K562 (cell line): ENCODE data around the gene SS18L1. TPM values are rescaled to one million over a fixed set of nuclear protein-coding genes. Genes with fewer than 3 reads are reported as not detected.
A peak's percentile ranks its signal among the peaks of the same experiment; 100 is the strongest.

Experiments used
- ATAC-seq: fragments of 200-7000 bp; cut with Tn5 transposase; 3 replicates; pipeline ENCODE4 v1.9.1; 2020; ENCODE audit warnings: moderate library complexity
- BruUV-seq: library from RNA; stranded (reverse); fragments of 400-500 nt; replicated peaks from 2 replicates; lab custom pipeline; 2021; lab: Mats Ljungman, UMichigan
- CTCF ChIA-PET: fragments of 300-600 bp; formaldehyde crosslinking; extraction: SDS; loops from one replicate; lab custom pipeline; 2021; ENCODE audit warnings: low intra/inter-chr PET ratio; lab: Yijun Ruan, JAX
- POLR2A ChIA-PET: fragments of 300-600, 350-650 bp; sonication (Branson Sonifier 250); formaldehyde crosslinking; extraction: SDS; loops from one replicate; lab custom pipeline; 2021; ENCODE audit warnings: antibody characterized with exemption, inconsistent platforms; lab: Yijun Ruan, JAX
- DNase-seq, 4 experiments: peaks; one replicate each; pipeline versions ENCODE4 v3.0.0 to v3.0.0-alpha.2; 2011 to 2018; ENCODE audit warnings: low spot score in 3 of 4, mixed read lengths in 3 of 4; ENCODE audit errors: extremely low read depth in 1 of 4
- FAIRE-seq: peaks from 2 replicates; lab custom pipeline; 2011; peaks lifted over from hg19 to GRCh38; lab: Jason Lieb, UNC
- H2AFZ ChIP-seq: 2 replicates; pipeline ENCODE4 v1.6.0; 2011; ENCODE audit warnings: low read depth, low read length, control low read depth, inconsistent platforms
- H3K27ac ChIP-seq: fragments of 200-600 bp; 3 replicates; pipeline ENCODE4 v1.8.0; 2011; ENCODE audit warnings: low read depth, mild to moderate bottlenecking, control low read depth, inconsistent platforms, low read length, moderate library complexity, mixed read lengths; ENCODE audit errors: extremely low read depth
- H3K27me3 ChIP-seq, 2 experiments: fragments of 300-600 bp in 1 of 2; 2 replicates in 1 of 2; 3 replicates in 1 of 2; pipeline versions ENCODE4 v1.6.0 to v1.8.0; 2011; ENCODE audit warnings: inconsistent platforms in 2 of 2, low read length in 2 of 2, mild to moderate bottlenecking in 1 of 2, mixed read lengths in 1 of 2, moderate library complexity in 1 of 2; ENCODE audit not compliant: control insufficient read depth in 2 of 2, insufficient read depth in 2 of 2
- H3K36me3 ChIP-seq: fragments of 300-600 bp; 3 replicates; pipeline ENCODE4 v1.8.0; 2011; ENCODE audit warnings: mild to moderate bottlenecking, low read length, inconsistent platforms; ENCODE audit not compliant: control insufficient read depth, insufficient read depth
- H3K4me1 ChIP-seq, 2 experiments: fragments of 200-600 bp in 1 of 2; replicated peaks in 1 of 2; 2 replicates in 1 of 2; 3 replicates in 1 of 2; pipeline versions ENCODE4 v1.5.1 to v1.8.0; 2011; ENCODE audit warnings: inconsistent platforms in 2 of 2, low read length in 2 of 2, mild to moderate bottlenecking in 1 of 2, mixed read lengths in 1 of 2, moderate library complexity in 1 of 2; ENCODE audit not compliant: control insufficient read depth in 2 of 2, insufficient read depth in 2 of 2
- H3K4me2 ChIP-seq: 2 replicates; pipeline ENCODE4 v1.6.1; 2011; ENCODE audit warnings: low read length, control low read depth, inconsistent platforms, mixed read lengths; ENCODE audit not compliant: insufficient read depth
- H3K4me3 ChIP-seq: fragments of 200-600 bp; sonication (generic), shearing (Covaris generic); 2 replicates; pipeline ENCODE4 v1.5.1; 2016; ENCODE audit warnings: control low read depth, inconsistent platforms
- H3K79me2 ChIP-seq: fragments of 200-600 bp; 3 replicates; pipeline ENCODE4 v1.8.0; 2011; ENCODE audit warnings: low read length, inconsistent platforms; ENCODE audit not compliant: control insufficient read depth, insufficient read depth
- H3K9ac ChIP-seq, 2 experiments: 2 replicates each; pipeline versions ENCODE4 v1.6.0 to v1.6.1; 2011; ENCODE audit warnings: low read depth in 2 of 2, low read length in 2 of 2, control low read depth in 1 of 2, inconsistent platforms in 1 of 2, mild to moderate bottlenecking in 1 of 2, mixed read lengths in 1 of 2; ENCODE audit not compliant: insufficient read depth in 1 of 2
- H3K9me1 ChIP-seq: one replicate; pipeline ENCODE4 v1.6.0; 2011; ENCODE audit warnings: inconsistent platforms, mild to moderate bottlenecking, low read length, moderate library complexity; ENCODE audit not compliant: control insufficient read depth, insufficient read depth
- H3K9me3 ChIP-seq: replicated peaks from 2 replicates; pipeline ENCODE4 v1.5.1; 2011; ENCODE audit warnings: low read depth, low read length, inconsistent platforms; ENCODE audit not compliant: control insufficient read depth, insufficient read depth
- H4K20me1 ChIP-seq: replicated peaks from 2 replicates; pipeline ENCODE4 v1.6.1; 2011; ENCODE audit warnings: low read length, inconsistent platforms, mixed read lengths; ENCODE audit not compliant: control insufficient read depth, insufficient read depth
- ATF6 ChIP-seq: sonication (generic); formaldehyde crosslinking; IDR thresholded peaks from 2 replicates; pipeline ENCODE4 v1.4.0; 2020; ENCODE audit warnings: mild to moderate bottlenecking, missing genetic modification reagents
- CGGBP1 ChIP-seq: fragments of 250-450 bp; sonication (Bioruptor Pico); IDR thresholded peaks from 2 replicates; pipeline ENCODE4 v1.9.0; 2021; ENCODE audit warnings: mild to moderate bottlenecking
- GABPA ChIP-seq: fragments of 200-800 bp; sonication (Bioruptor generic); conservative IDR thresholded peaks from 2 replicates; pipeline ENCODE4 v1.6.1; 2016; ENCODE audit warnings: low read depth, missing genetic modification characterization, missing compliant biosample characterization
- GTF2A2 ChIP-seq: IDR thresholded peaks from 2 replicates; pipeline ENCODE4 v1.6.1; 2016; ENCODE audit warnings: mild to moderate bottlenecking, missing genetic modification characterization, missing compliant biosample characterization
- POLR2G ChIP-seq: fragments of 200-400 bp; formaldehyde crosslinking; IDR thresholded peaks from 2 replicates; pipeline ENCODE4 v1.6.1; 2017; ENCODE audit warnings: low read depth, mild to moderate bottlenecking, antibody characterized with exemption, low read length, moderate library complexity
- ZNF395 ChIP-seq: fragments of 200-800 bp; sonication (Bioruptor generic); IDR thresholded peaks from 2 replicates; pipeline ENCODE4 v1.6.1; 2017; ENCODE audit warnings: missing genetic modification characterization, missing compliant biosample characterization
- ZNF518B ChIP-seq: fragments of 250-450 bp; sonication (Bioruptor Pico); IDR thresholded peaks from 2 replicates; pipeline ENCODE4 v1.5.0; 2021; ENCODE audit warnings: mild to moderate bottlenecking, moderate library complexity
- whole genome bisulfite sequencing: fragments of 100-300 bp; shearing (Covaris generic); methylation state at CpG from one replicate; pipeline ENCODE4 v1.1.6; 2016; ENCODE audit warnings: low coverage, mixed read lengths; ENCODE audit not compliant: insufficient coverage; ENCODE audit errors: missing lambda C conversion rate; 5-methylcytosine and 5-hydroxymethylcytosine counted together
- in situ Hi-C: fragments of 300-500 bp; cut with MboI; formaldehyde crosslinking; loops from 4 replicates; pipeline ENCODE4 v1.15.0; 2018; ENCODE audit warnings: inconsistent platforms, mixed read lengths
- intact Hi-C: fragments of 100-400 bp; cut with micrococcal nuclease; formaldehyde crosslinking; loops from 2 replicates; pipeline ENCODE4 v1.14.2; 2022
- polyA plus RNA-seq, 8 experiments: library from polyadenylated mRNA; depleted of rRNA in 4 of 8; stranded (reverse) in 5 of 8; unstranded in 3 of 8; fragments of >200 nt; fragmentation: Nextera tagmentation in 2 of 8; fragmentation: Illumina TruSeq in 1 of 8; extraction: Ambion mirVana in 2 of 8; extraction: Trizol in 1 of 8; gene quantifications; 2 replicates each; pipeline versions ENCODE4 v1.2.1 to v1.2.3, GENCODE V29; 2011 to 2014; ENCODE audit warnings: inconsistent platforms in 1 of 8, missing spikeins in 1 of 8
- total RNA-seq, 7 experiments: library from RNA; depleted of rRNA in 6 of 7; stranded (reverse); fragments of >200 nt in 6 of 7; fragmentation: Illumina TruSeq in 2 of 7; extraction: Trizol in 2 of 7; gene quantifications; 2 replicates each; pipeline versions ENCODE4 v1.2.1 to v1.2.3, GENCODE V29; 2011 to 2021; ENCODE audit warnings: low replicate concordance in 1 of 7

Gene SS18L1
- total and polyA plus RNA-seq, 9 of the 15 experiments (the other 6 are each of a cell fraction or from before 2014, with no cell fraction given), result 2.7 to 28.3 (median 15.1) TPM

GRCh38 chr20:62210496-62210855 is 66.9 kb downstream of the SS18L1 start:
- Histone ChIP-seq H2AFZ (no peak overlapping the region), H4K20me1 (peaks cover 30% of the 10 kb centered on the region), H3K4me2 (no peak overlapping the region), H3K27me3 (peaks cover 8 to 43% of the 10 kb centered on the region in 2 experiments; a peak in 4 of 5 replicates), H3K36me3 (no peaks in the 10 kb centered on the region), H3K27ac (no peak overlapping the region), H3K9me3 (no peaks in the 10 kb centered on the region), H3K79me2 (no peaks in the 10 kb centered on the region), H3K4me1 (peaks cover 4 to 54% of the 10 kb centered on the region in 2 experiments; a peak in 3 of 5 replicates), H3K4me3 (no peak overlapping the region), H3K9me1 (peaks cover 3% of the 10 kb centered on the region), H3K9ac (0 out of 4 replicates have a peak overlapping the region, but pooled peaks of 1 of the 2 experiments have one; percentile 45)
- no peak for FAIRE-seq
- TF ChIP-seq POLR2G (peak; percentile 49), GABPA (tag) (no peak)
- CTCF ChIA-PET, result no interaction called here
- in situ Hi-C loops, result no loop called here
- 19% methylated on average over 20 of the region's 21 CpGs for WGBS
- intact Hi-C loops, result no loop called here
- DNase-seq, result no peak
- no peak for ATAC-seq
- POLR2A ChIA-PET, result no interaction called here
- BruUV-seq, result no TSS peak

GRCh38 chr20:62211216-62211615 is 67.6 kb downstream of the SS18L1 start:
- in situ Hi-C loops (no loop called here), intact Hi-C loops (no loop called here)
- Histone ChIP-seq H3K4me1 (peaks cover 4 to 51% of the 10 kb centered on the region in 2 experiments; a peak in 3 of 5 replicates), H3K27ac (no peak overlapping the region), H3K9me3 (no peaks in the 10 kb centered on the region), H3K36me3 (no peaks in the 10 kb centered on the region), H3K4me3 (no peak overlapping the region), H4K20me1 (peaks cover 30% of the 10 kb centered on the region), H3K79me2 (no peaks in the 10 kb centered on the region), H2AFZ (no peak overlapping the region), H3K9me1 (peaks cover 3% of the 10 kb centered on the region), H3K27me3 (peaks cover 14 to 50% of the 10 kb centered on the region in 2 experiments; a peak in 4 of 5 replicates), H3K9ac (peak overlapping the region in 1 of 2 experiments; percentile 26; a peak in 1 of 4 replicates), H3K4me2 (no peak overlapping the region)
- no peak for ATAC-seq
- no peak for DNase-seq
- CTCF ChIA-PET, result no interaction called here
- no peak for TF ChIP-seq ZNF518B (CRISPR knock-in tag)
- no peak for TF ChIP-seq ATF6 (CRISPR knock-in tag)
- TF ChIP-seq CGGBP1 (CRISPR knock-in tag), result no peak
- no peak for TF ChIP-seq ZNF395
- TF ChIP-seq GTF2A2 (tag), result no peak
- WGBS, result 10% methylated on average over 8 of the region's 8 CpGs
- POLR2A ChIA-PET, result interaction anchor here (0.7 kb wide), 1 partner anchor 289 kb away, joined by 3 read pairs; no protein-coding TSS in a partner anchor
- no peak for FAIRE-seq
- no TSS peak for BruUV-seq
